Rectal smooth muscle tissue (tissue), 1 donor: ENCODE measurements around the gene ATP13A3.
"Not testable (repeated sequence)": the region's sequence is repeated elsewhere in the genome, so short reads cannot be mapped to it uniquely, and the experiment has no call there.

ENCODE experiments used
- H3K27ac ChIP-seq: one replicate; pipeline ENCODE4 v1.7.0; 2013; ENCODE audit warnings: low read depth, low read length, inconsistent platforms
- H3K27me3 ChIP-seq: one replicate; pipeline ENCODE4 v1.7.0; 2013; ENCODE audit warnings: low read length; ENCODE audit not compliant: control insufficient read depth, insufficient read depth
- H3K36me3 ChIP-seq: one replicate; pipeline ENCODE4 v1.7.0; 2013; ENCODE audit warnings: low read length; ENCODE audit not compliant: control insufficient read depth, insufficient read depth
- H3K4me1 ChIP-seq: one replicate; pipeline ENCODE4 v1.7.0; 2013; ENCODE audit warnings: low read length; ENCODE audit not compliant: control insufficient read depth, insufficient read depth
- H3K4me3 ChIP-seq: one replicate; pipeline ENCODE4 v1.7.0; 2013; ENCODE audit warnings: low read length
- H3K9ac ChIP-seq: one replicate; pipeline ENCODE4 v1.7.0; 2013; ENCODE audit warnings: low read length

Gene ATP13A3

GRCh38 chr3:194496217-194496919 is 9.6 kb upstream of the ATP13A3 start:
- H3K27me3 ChIP-seq = no peaks in the 10 kb centered on the region
- no peaks in the 10 kb centered on the region for H3K36me3 ChIP-seq
- H3K9ac ChIP-seq = no peak overlapping the region
- H3K27ac ChIP-seq = no peak overlapping the region
- H3K4me1 ChIP-seq = no peaks in the 10 kb centered on the region
- H3K4me3 ChIP-seq = no peak overlapping the region

GRCh38 chr3:194494951-194495374 is 8.2 kb upstream of the ATP13A3 start:
- Histone ChIP-seq H3K27me3 (no peaks in the 10 kb centered on the region), H3K9ac (no peak overlapping the region), H3K4me3 (no peak overlapping the region), H3K27ac (no peak overlapping the region), H3K4me1 (no peaks in the 10 kb centered on the region), H3K36me3 (no peaks in the 10 kb centered on the region)

- H3K4me3 ChIP-seq, H3K27ac ChIP-seq, H3K36me3 ChIP-seq, H3K27me3 ChIP-seq, H3K9ac ChIP-seq, H3K4me1 ChIP-seq: not testable (repeated sequence)
Measured at GRCh38 chr3:194493995-194494927, 7.5 kb upstream of the ATP13A3 start.

GRCh38 chr3:194492001-194492400 is 5.2 kb upstream of the ATP13A3 start:
- no peaks in the 10 kb centered on the region for H3K36me3 ChIP-seq
- H3K27me3 ChIP-seq = no peaks in the 10 kb centered on the region
- H3K27ac ChIP-seq = no peak overlapping the region
- no peaks in the 10 kb centered on the region for H3K4me1 ChIP-seq
- H3K9ac ChIP-seq = no peak overlapping the region
- no peak overlapping the region for H3K4me3 ChIP-seq

- no peaks in the 10 kb centered on the region for H3K27me3 ChIP-seq
- H3K4me3 ChIP-seq = no peak overlapping the region
- no peak overlapping the region for H3K9ac ChIP-seq
- peaks cover 3% of the 10 kb centered on the region for H3K4me1 ChIP-seq
- no peak overlapping the region for H3K27ac ChIP-seq
- no peaks in the 10 kb centered on the region for H3K36me3 ChIP-seq
Measured at GRCh38 chr3:194489736-194490612, 3.2 kb upstream of the ATP13A3 start.

- Histone ChIP-seq H3K27ac (no peak overlapping the region), H3K36me3 (no peaks in the 10 kb centered on the region), H3K4me3 (peak overlapping the region; percentile 78), H3K27me3 (no peaks in the 10 kb centered on the region), H3K4me1 (peaks cover 3% of the 10 kb centered on the region), H3K9ac (no peak overlapping the region)
Measured at GRCh38 chr3:194488055-194488742, 1.4 kb upstream of the ATP13A3 start.

GRCh38 chr3:194487289-194488054 is 670 bp upstream of the ATP13A3 start:
- H3K4me1 ChIP-seq = peaks cover 3% of the 10 kb centered on the region
- no peaks in the 10 kb centered on the region for H3K36me3 ChIP-seq
- no peaks in the 10 kb centered on the region for H3K27me3 ChIP-seq
- H3K9ac ChIP-seq = no peak overlapping the region
- H3K27ac ChIP-seq = no peak overlapping the region
- peak overlapping the region; percentile 78 for H3K4me3 ChIP-seq

- Histone ChIP-seq H3K4me3 (peak overlapping the region; percentile 68), H3K27ac (peak overlapping the region; percentile 49), H3K9ac (peak overlapping the region; percentile 16), H3K27me3 (no peaks in the 10 kb centered on the region), H3K4me1 (peaks cover 3% of the 10 kb centered on the region), H3K36me3 (no peaks in the 10 kb centered on the region)
Measured at GRCh38 chr3:194485881-194486539, 792 bp downstream of the ATP13A3 start.

GRCh38 chr3:194485468-194485880 is 1.3 kb downstream of the ATP13A3 start:
- Histone ChIP-seq H3K4me3 (peak overlapping the region; percentile 68), H3K27me3 (no peaks in the 10 kb centered on the region), H3K27ac (peak overlapping the region; percentile 49), H3K9ac (peak overlapping the region; percentile 16), H3K4me1 (peaks cover 3% of the 10 kb centered on the region), H3K36me3 (no peaks in the 10 kb centered on the region)

- no peak overlapping the region for H3K9ac ChIP-seq
- no peak overlapping the region for H3K27ac ChIP-seq
- no peaks in the 10 kb centered on the region for H3K36me3 ChIP-seq
- no peak overlapping the region for H3K4me3 ChIP-seq
- no peaks in the 10 kb centered on the region for H3K27me3 ChIP-seq
- H3K4me1 ChIP-seq = peaks cover 3% of the 10 kb centered on the region
Measured at GRCh38 chr3:194484614-194485013, 2.2 kb downstream of the ATP13A3 start.

GRCh38 chr3:194483850-194484249 is 3.0 kb downstream of the ATP13A3 start:
- no peaks in the 10 kb centered on the region for H3K27me3 ChIP-seq
- no peak overlapping the region for H3K4me3 ChIP-seq
- H3K4me1 ChIP-seq = peaks cover 3% of the 10 kb centered on the region
- no peaks in the 10 kb centered on the region for H3K36me3 ChIP-seq
- no peak overlapping the region for H3K27ac ChIP-seq
- H3K9ac ChIP-seq = no peak overlapping the region
